ENCODE results near the gene STK16. TPM values are rescaled to one million over a fixed set of nuclear protein-coding genes. Genes with fewer than 3 reads are reported as not detected.

The STK16 gene
- total and polyA plus RNA-seq, 8 donors: 14.7 to 28.4 (median 17.1) TPM

DNA sequence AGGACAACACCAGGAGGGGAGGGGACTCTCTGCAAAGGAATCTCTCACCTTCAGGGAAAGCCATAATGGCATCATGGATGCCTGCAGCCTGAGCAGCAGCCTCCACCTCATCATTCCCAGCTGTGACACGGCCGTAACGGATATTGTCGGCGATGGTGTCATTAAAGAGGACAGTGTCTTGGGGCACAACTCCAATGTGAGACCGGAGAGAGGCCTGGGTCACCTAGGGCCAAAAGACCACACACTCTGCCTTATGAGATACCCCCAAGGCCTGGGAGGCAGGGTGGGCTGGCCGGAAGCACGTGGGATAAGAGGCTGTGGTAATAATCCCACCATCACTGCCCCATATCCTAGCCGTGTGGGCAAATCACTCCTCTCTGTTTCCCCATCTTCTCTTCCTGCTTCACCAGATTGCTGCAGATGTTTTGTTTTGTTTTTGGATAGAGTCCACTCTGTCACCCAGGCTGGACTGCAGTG, 34.4 kb upstream of the STK16 start:
- TF ChIP-seq, protein P1, sequence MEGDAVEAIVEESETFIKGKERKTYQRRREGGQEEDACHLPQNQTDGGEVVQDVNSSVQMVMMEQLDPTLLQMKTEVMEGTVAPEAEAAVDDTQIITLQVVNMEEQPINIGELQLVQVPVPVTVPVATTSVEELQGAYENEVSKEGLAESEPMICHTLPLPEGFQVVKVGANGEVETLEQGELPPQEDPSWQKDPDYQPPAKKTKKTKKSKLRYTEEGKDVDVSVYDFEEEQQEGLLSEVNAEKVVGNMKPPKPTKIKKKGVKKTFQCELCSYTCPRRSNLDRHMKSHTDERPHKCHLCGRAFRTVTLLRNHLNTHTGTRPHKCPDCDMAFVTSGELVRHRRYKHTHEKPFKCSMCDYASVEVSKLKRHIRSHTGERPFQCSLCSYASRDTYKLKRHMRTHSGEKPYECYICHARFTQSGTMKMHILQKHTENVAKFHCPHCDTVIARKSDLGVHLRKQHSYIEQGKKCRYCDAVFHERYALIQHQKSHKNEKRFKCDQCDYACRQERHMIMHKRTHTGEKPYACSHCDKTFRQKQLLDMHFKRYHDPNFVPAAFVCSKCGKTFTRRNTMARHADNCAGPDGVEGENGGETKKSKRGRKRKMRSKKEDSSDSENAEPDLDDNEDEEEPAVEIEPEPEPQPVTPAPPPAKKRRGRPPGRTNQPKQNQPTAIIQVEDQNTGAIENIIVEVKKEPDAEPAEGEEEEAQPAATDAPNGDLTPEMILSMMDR (IDR thresholded peaks at IDR 0.05): no peak
- no peak overlapping the region for H3K27ac ChIP-seq
- FAIRE-seq (no peak), ATAC-seq (no peak), DNase-seq (peak in 1 of 6 donors; percentile 7)
- peaks cover 0 to 11% (median 5%) of the 10 kb centered on the region in 3 donors for H3K4me1 ChIP-seq
- no peaks in the 10 kb centered on the region for H3K9me3 ChIP-seq
- H3K36me3 ChIP-seq: peaks cover 0 to 8% (median 0%) of the 10 kb centered on the region in 3 donors
- intact Hi-C loops (cut with DNase I): no loop called here
- H3K4me3 ChIP-seq: no peak overlapping the region
- 90 to 95% methylated on average over 9 of the region's 9 CpGs for WGBS, 2 donors
- no peaks in the 10 kb centered on the region for H3K27me3 ChIP-seq

DNA sequence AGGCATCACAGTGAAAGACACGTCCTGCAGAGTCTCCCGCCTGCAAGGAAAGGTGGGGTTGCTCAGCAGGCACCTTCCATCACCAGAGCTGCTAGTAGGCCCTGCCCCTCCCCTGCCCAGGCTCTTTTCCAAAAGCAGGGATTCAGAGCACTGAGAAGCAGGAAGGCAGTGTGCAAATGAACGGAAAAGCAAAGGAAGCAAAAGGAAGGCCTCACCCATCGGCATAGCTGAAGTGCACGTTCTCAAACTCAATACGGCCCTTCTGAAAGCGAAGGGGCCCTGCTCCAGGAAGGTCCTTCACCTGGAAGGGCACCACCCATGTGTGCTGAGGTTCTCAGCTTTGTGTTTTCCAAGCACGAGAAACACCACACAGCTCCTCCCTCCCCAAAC, 32.3 kb upstream of the STK16 start:
- Histone ChIP-seq H3K9me3 (no peaks in the 10 kb centered on the region), H3K4me1 (peaks cover 0 to 10% (median 7%) of the 10 kb centered on the region in 3 donors), H3K27me3 (no peaks in the 10 kb centered on the region), H3K4me3 (no peak overlapping the region), H3K36me3 (peaks cover 0 to 8% (median 0%) of the 10 kb centered on the region in 3 donors), H3K27ac (no peak overlapping the region)
- 86 to 89% methylated on average over 8 of the region's 8 CpGs for WGBS, 2 donors
- no peak for FAIRE-seq
- no peak for DNase-seq
- TF ChIP-seq, protein P1 (IDR thresholded peaks at IDR 0.05): no peak
- intact Hi-C loops (cut with DNase I): no loop called here
- no peak for ATAC-seq

DNA sequence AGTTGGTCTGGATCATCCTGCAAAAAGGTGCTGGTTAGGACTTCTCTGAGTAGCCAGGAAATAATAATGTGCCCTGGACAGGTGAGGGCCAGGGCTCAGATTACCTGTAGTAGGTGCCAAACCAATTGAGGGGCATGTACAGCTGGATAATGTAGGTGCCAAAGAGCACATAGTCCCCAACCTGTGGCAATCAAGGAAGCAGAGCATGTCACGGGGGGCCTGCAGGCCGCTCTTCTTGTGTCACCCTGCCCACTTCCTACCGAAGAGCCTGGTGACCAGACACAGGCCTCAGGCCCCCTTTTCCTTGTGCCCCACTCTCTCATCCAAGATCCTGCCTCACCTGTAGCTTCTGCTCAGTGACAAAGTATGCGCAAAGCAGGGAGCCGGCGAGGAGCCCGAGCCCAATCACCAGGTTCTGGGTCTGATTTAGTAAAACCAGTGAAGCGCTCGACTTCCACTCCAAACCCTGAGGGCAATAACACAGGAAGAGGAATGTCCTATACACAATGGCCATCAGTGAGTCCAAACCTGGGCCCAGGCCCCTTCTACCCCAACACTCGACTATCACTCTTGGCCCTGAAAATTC, 31.7 kb upstream of the STK16 start:
- FAIRE-seq (no peak), DNase-seq (no peak), ATAC-seq (no peak)
- peaks cover 0 to 8% (median 0%) of the 10 kb centered on the region in 3 donors for H3K36me3 ChIP-seq
- H3K4me3 ChIP-seq: no peak overlapping the region
- WGBS, 2 donors: 92 to 96% methylated on average over 10 of the region's 10 CpGs
- no peak overlapping the region for H3K27ac ChIP-seq
- peaks cover 0 to 13% (median 12%) of the 10 kb centered on the region in 3 donors for H3K4me1 ChIP-seq
- no peaks in the 10 kb centered on the region for H3K27me3 ChIP-seq
- TF ChIP-seq, protein P1 (IDR thresholded peaks at IDR 0.05): no peak
- no peaks in the 10 kb centered on the region for H3K9me3 ChIP-seq
- intact Hi-C loops (cut with DNase I): no loop called here

DNA sequence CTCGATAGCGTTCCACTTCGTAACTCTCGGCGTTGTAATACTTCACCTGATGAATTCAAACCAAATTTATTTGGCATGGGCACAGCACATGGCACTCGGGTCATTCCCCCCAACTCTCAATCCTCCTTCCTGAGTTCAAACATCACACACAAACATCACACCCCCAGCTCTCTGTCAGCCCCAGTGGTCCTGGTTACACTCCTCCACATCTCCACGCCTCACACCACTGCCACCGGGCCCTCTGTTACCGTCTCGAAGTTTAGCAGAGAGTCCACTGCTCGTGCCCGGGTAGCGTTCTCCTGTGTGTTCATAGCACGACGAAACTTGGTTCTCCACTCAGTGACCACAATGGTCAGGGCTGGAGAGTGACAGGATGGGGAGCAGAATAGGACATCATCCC, 31.1 kb upstream of the STK16 start:
- peaks cover 1 to 15% (median 12%) of the 10 kb centered on the region in 3 donors for H3K4me1 ChIP-seq
- H3K9me3 ChIP-seq: no peaks in the 10 kb centered on the region
- H3K27ac ChIP-seq: no peak overlapping the region
- no peak overlapping the region for H3K4me3 ChIP-seq
- intact Hi-C loops (cut with DNase I): no loop called here
- no peaks in the 10 kb centered on the region for H3K27me3 ChIP-seq
- FAIRE-seq (no peak), ATAC-seq (no peak), DNase-seq (no peak)
- TF ChIP-seq, protein P1 (IDR thresholded peaks at IDR 0.05): no peak
- WGBS, 2 donors: 93 to 96% methylated on average over 15 of the region's 15 CpGs
- peaks cover 0 to 8% (median 0%) of the 10 kb centered on the region in 3 donors for H3K36me3 ChIP-seq

DNA sequence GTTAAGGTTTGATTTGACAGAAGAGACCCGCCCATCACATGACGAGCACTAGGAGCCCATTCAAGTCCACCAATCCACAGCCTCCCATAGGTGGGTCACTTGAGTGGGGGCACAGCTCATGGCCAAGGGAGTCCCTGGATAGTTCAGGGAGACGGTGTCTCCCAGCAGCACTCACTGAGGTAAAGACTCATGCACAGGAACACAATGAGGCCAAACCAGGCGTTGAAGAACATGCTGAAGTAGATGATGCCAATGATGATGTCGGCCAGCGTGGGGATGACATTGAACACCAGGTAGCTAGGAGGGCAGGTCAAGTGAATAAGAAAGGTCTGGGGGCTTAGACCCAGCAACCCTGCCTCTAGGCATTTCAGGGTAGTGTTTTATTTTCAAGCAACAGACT, 30.5 kb upstream of the STK16 start:
- Histone ChIP-seq H3K36me3 (peaks cover 0 to 11% (median 0%) of the 10 kb centered on the region in 3 donors), H3K27me3 (no peaks in the 10 kb centered on the region), H3K4me3 (no peak overlapping the region), H3K4me1 (peaks cover 7 to 20% (median 17%) of the 10 kb centered on the region in 3 donors), H3K9me3 (no peaks in the 10 kb centered on the region), H3K27ac (no peak overlapping the region)
- FAIRE-seq (no peak), ATAC-seq (no peak), DNase-seq (no peak)
- intact Hi-C loops (cut with DNase I): no loop called here
- TF ChIP-seq, protein P1 (IDR thresholded peaks at IDR 0.05): no peak
- WGBS, 2 donors: 88 to 94% methylated on average over 6 of the region's 6 CpGs

Measured in pancreas (tissue), 10 donors.